OCI-LY7 (cell line): Measurements from ENCODE around the gene FBXW7. TPM values are rescaled to one million over a fixed set of nuclear protein-coding genes. Genes with fewer than 3 reads are reported as not detected.

Source experiments
- BruUV-seq: library from RNA; stranded (reverse); fragments of 400-500 nt; replicated peaks from 2 replicates; lab custom pipeline; 2021; lab: Mats Ljungman, UMichigan
- CTCF ChIA-PET: fragments of 300-600 bp; sonication (Branson Sonifier 250); formaldehyde crosslinking; loops from one replicate; lab custom pipeline; 2022; ENCODE audit warnings: antibody characterized with exemption; ENCODE audit not compliant: unreplicated experiment; lab: Charles Lee
- POLR2A ChIA-PET: fragments of 300-600 bp; sonication (Branson Sonifier 250); formaldehyde crosslinking; loops from one replicate; lab custom pipeline; 2022; ENCODE audit warnings: antibody characterized with exemption; lab: Charles Lee
- DNase-seq: peaks from one replicate; pipeline ENCODE4 v3.0.0-alpha.2; 2015; ENCODE audit warnings: low spot score
- H2AFZ ChIP-seq: fragments of 200-600 bp; sonication (generic), shearing (Covaris generic); 2 replicates; pipeline ENCODE4 v1.6.1; 2014; ENCODE audit warnings: mild to moderate bottlenecking, antibody characterized with exemption, low read length, moderate library complexity
- H3K27ac ChIP-seq: fragments of 200-600 bp; sonication (generic); 2 replicates; pipeline ENCODE4 v1.5.1; 2014; ENCODE audit warnings: mixed run types, low read depth, mild to moderate bottlenecking, moderate library complexity, low read length, inconsistent platforms; ENCODE audit not compliant: poor library complexity, severe bottlenecking
- H3K36me3 ChIP-seq: fragments of 200-600 bp; sonication (generic); 2 replicates; pipeline ENCODE4 v1.6.1; 2014; ENCODE audit warnings: mild to moderate bottlenecking, antibody characterized with exemption, low read length, moderate library complexity, mixed read lengths; ENCODE audit not compliant: insufficient read depth
- H3K4me1 ChIP-seq: fragments of 200-600 bp; sonication (generic); 2 replicates; pipeline ENCODE4 v1.5.1; 2014; ENCODE audit warnings: mild to moderate bottlenecking, low read length; ENCODE audit not compliant: insufficient read depth, poor library complexity, severe bottlenecking
- H3K4me2 ChIP-seq: fragments of 200-600 bp; sonication (generic); 2 replicates; pipeline ENCODE4 v1.6.1; 2014; ENCODE audit warnings: mild to moderate bottlenecking, low read length
- H3K4me3 ChIP-seq: fragments of 200-600 bp; sonication (generic); 2 replicates; pipeline ENCODE4 v1.5.1; 2014; ENCODE audit warnings: mild to moderate bottlenecking, low read depth, low read length; ENCODE audit not compliant: poor library complexity, severe bottlenecking
- H3K79me2 ChIP-seq: fragments of 200-600 bp; sonication (generic); 2 replicates; pipeline ENCODE4 v1.6.1; 2016; ENCODE audit warnings: low read depth, mild to moderate bottlenecking, low read length, moderate library complexity, mixed read lengths; ENCODE audit not compliant: insufficient read depth
- H3K9me2 ChIP-seq: fragments of 200-600 bp; sonication (generic); 2 replicates; pipeline ENCODE4 v1.6.1; 2016; ENCODE audit warnings: mild to moderate bottlenecking, low read length, mixed read lengths; ENCODE audit not compliant: insufficient read depth
- H3K9me3 ChIP-seq: fragments of 200-600 bp; sonication (generic); 2 replicates; pipeline ENCODE4 v1.6.1; 2014; ENCODE audit warnings: mild to moderate bottlenecking, mixed run types, low read length, mixed read lengths
- H4K20me1 ChIP-seq: fragments of 200-600 bp; sonication (generic); 2 replicates; pipeline ENCODE4 v1.6.1; 2014; ENCODE audit warnings: mild to moderate bottlenecking, antibody characterized with exemption, low read length, moderate library complexity, mixed read lengths; ENCODE audit not compliant: insufficient read depth
- CTCF ChIP-seq: fragments of 200-600 bp; sonication (generic); conservative IDR thresholded peaks from 2 replicates; pipeline ENCODE4 v1.5.1; 2014; ENCODE audit warnings: mild to moderate bottlenecking, antibody characterized with exemption, low read length, moderate library complexity, mixed read lengths
- EZH2phosphoT487 ChIP-seq: fragments of 200-600 bp; sonication (generic); IDR thresholded peaks from 2 replicates; pipeline ENCODE4 v1.6.1; 2018; ENCODE audit warnings: low read depth, borderline replicate concordance, mild to moderate bottlenecking, mixed run types, antibody characterized with exemption, low read length, moderate library complexity, mixed read lengths
- intact Hi-C: fragments of 100-400 bp; cut with micrococcal nuclease; formaldehyde crosslinking; loops from one replicate; pipeline ENCODE4 v1.10.0; 2022; ENCODE audit not compliant: unreplicated experiment
- total RNA-seq, 2 experiments: library from RNA; depleted of rRNA in 1 of 2; stranded (reverse); fragments of >200 nt in 1 of 2; shearing (Covaris generic) in 1 of 2; gene quantifications; 2 replicates each; pipeline ENCODE4 v1.2.3, GENCODE V29; 2014 to 2022

The FBXW7 gene
- total RNA-seq, 2 experiments from 2014 or later: 58.8 to 102 TPM

- Histone ChIP-seq H3K9me2 (no peaks in the 10 kb centered on the region), H3K79me2 (peaks cover 100% of the 10 kb centered on the region), H2AFZ (no peak overlapping the region), H3K4me3 (no peak overlapping the region), H3K9me3 (no peaks in the 10 kb centered on the region), H4K20me1 (peaks cover 27% of the 10 kb centered on the region), H3K36me3 (peaks cover 52% of the 10 kb centered on the region), H3K27ac (no peak overlapping the region), H3K4me1 (peaks cover 34% of the 10 kb centered on the region), H3K4me2 (no peak overlapping the region)
- POLR2A ChIA-PET: no interaction called here
- no peak for DNase-seq
- BruUV-seq: no TSS peak
- CTCF ChIA-PET: no interaction called here
- intact Hi-C loops: no loop called here
- no peak for TF ChIP-seq EZH2phosphoT487
- no peak for TF ChIP-seq CTCF
These were observed 7.8 kb downstream of the FBXW7 start for GRCh38 chr4:152528060-152528459.

- Histone ChIP-seq H3K4me1 (peaks cover 13% of the 10 kb centered on the region), H3K9me3 (0 out of 2 replicates have a peak, but pooled peaks cover 4% of the 10 kb centered on the region), H3K36me3 (peaks cover 53% of the 10 kb centered on the region), H3K4me2 (no peak overlapping the region), H2AFZ (no peak overlapping the region), H3K9me2 (no peaks in the 10 kb centered on the region), H3K4me3 (no peak overlapping the region), H3K79me2 (peaks cover 100% of the 10 kb centered on the region), H3K27ac (no peak overlapping the region), H4K20me1 (peaks cover 16% of the 10 kb centered on the region)
- intact Hi-C loops: no loop called here
- DNase-seq: no peak
- no peak for TF ChIP-seq CTCF
- no peak for TF ChIP-seq EZH2phosphoT487
- BruUV-seq: no TSS peak
- ChIA-PET CTCF (no interaction called here), POLR2A (interaction anchor here (0.7 to 2.7 kb wide), 12 partner anchors 11 to 565 kb away, joined by 3 to 29 read pairs (median 3); partner anchors contain the start of gene FBXW7)
These were observed 10.0 kb downstream of the FBXW7 start for GRCh38 chr4:152525878-152526277.

- TF ChIP-seq CTCF (no peak), EZH2phosphoT487 (no peak)
- POLR2A ChIA-PET: interaction anchor here (0.6 to 3.6 kb wide), 6 partner anchors 7 to 15 kb away, joined by 3 to 17 read pairs (median 6); partner anchors contain the start of gene FBXW7
- Histone ChIP-seq H4K20me1 (peaks cover 16% of the 10 kb centered on the region), H3K4me1 (peaks cover 7% of the 10 kb centered on the region), H3K9me2 (no peaks in the 10 kb centered on the region), H3K79me2 (peaks cover 97% of the 10 kb centered on the region), H2AFZ (no peak overlapping the region), H3K4me2 (no peak overlapping the region), H3K9me3 (peaks cover 11% of the 10 kb centered on the region; the same call in 1 of the 2 replicates), H3K27ac (no peak overlapping the region), H3K36me3 (peaks cover 54% of the 10 kb centered on the region), H3K4me3 (no peak overlapping the region)
- BruUV-seq: no TSS peak
- DNase-seq: no peak
- CTCF ChIA-PET: no interaction called here
- intact Hi-C loops: no loop called here
These were observed 11.5 kb downstream of the FBXW7 start for GRCh38 chr4:152524427-152524826.
